T-helper 1 cell treated with Interleukin-12 subunit alpha and Interleukin-12 subunit beta and Interleukin-4 antibody, amounts not matched to agents 30 μg/mL and 1 μg/mL, for 36 hours (primary cell): Measurements from ENCODE around the gene OR7A17.

Source experiments
- H3K27ac Mint-ChIP-seq: one replicate; pipeline ENCODE4 v1.8.0; 2021; ENCODE audit warnings: mild to moderate bottlenecking, mixed read lengths
- H3K27me3 Mint-ChIP-seq: one replicate; pipeline ENCODE4 v1.8.0; 2021; ENCODE audit warnings: low read depth, mixed read lengths
- H3K36me3 Mint-ChIP-seq: one replicate; pipeline ENCODE4 v1.8.0; 2021; ENCODE audit warnings: low read depth, mixed read lengths
- H3K4me1 Mint-ChIP-seq: one replicate; pipeline ENCODE4 v1.8.0; 2021; ENCODE audit warnings: low read depth, mixed read lengths
- H3K4me3 Mint-ChIP-seq: one replicate; pipeline ENCODE4 v1.8.0; 2021; ENCODE audit warnings: mild to moderate bottlenecking, moderate library complexity, mixed read lengths
- H3K9me3 Mint-ChIP-seq: one replicate; pipeline ENCODE4 v1.8.0; 2021; ENCODE audit warnings: mixed read lengths

The OR7A17 gene

DNA sequence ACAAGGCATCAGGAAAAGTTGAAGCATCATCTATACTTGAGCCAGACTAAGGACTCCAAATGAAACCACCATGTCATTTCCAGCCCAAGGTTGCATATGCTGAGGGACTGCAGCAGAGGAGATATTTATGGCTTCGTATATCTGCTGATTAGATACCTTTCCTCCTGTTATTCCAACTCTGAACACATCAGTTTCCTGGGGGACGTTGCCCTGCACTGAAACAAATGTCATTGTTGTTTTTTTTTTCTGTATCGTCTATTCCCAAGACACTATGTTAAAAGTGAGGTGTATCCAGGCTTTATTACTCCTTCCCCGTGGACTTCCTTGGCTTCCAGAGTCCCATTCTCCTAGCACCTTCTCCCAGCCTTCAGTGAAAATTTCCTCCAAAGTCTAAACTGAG lies at the start of gene OR7A17:
Gene OR7A17, minus strand, starts transcription at position 101 of the 400 bp plus-strand sequence. CDS start 4,777 bp downstream, outside the sequence.
- Mint-ChIP-seq H3K36me3 (no peaks in the 10 kb centered on the region), H3K27me3 (peaks cover 15% of the 10 kb centered on the region), H3K4me1 (peaks cover 3% of the 10 kb centered on the region), H3K9me3 (no peaks in the 10 kb centered on the region), H3K4me3 (no peak within 1 kb of the TSS), H3K27ac (no peak within 1 kb of the TSS)

DNA sequence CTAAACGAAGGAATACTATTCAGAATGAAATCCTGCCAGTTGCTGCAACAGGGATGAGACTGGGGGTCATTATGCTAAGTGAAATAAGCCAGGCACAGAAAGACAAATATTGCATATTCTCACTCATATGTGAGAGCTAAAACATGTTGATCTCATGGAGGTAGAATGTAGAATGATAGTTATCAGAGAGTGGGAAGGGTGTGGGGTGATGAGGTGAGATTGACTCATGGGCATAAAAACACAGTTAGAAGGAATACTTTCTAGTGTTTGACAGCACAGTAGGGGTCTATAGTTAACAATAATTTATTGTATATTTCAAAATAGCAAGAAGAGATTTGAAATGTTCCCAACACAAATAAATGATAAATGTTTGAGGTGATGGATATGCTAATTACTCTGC lies 47.6 kb upstream of the OR7A17 start:
- peaks cover 4% of the 10 kb centered on the region for H3K27me3 Mint-ChIP-seq
- H3K36me3 Mint-ChIP-seq, result no peaks in the 10 kb centered on the region
- H3K4me1 Mint-ChIP-seq, result no peaks in the 10 kb centered on the region
- H3K27ac Mint-ChIP-seq, result no peak overlapping the region
- no peak overlapping the region for H3K4me3 Mint-ChIP-seq
- no peaks in the 10 kb centered on the region for H3K9me3 Mint-ChIP-seq

DNA sequence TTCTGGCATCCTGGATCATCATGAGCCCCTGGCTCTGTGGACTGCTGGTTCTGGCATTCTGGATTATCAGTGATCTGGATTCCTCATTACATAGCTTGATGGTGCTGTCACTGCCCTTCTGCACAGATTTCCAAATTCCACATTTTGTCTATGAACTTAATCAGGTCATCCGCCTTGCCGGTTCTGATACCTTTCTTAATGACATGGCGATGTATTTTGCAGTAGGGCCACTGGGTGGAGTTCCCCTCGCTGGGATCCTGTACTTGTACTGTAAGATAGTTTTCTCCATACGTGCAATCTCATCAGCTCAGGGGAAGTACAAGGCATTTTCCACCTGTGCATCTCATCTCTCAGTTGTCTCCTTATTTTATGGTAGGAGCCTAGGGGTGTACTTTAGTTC lies 30.9 kb upstream of the OR7A17 start:
- peaks cover 5% of the 10 kb centered on the region for H3K27me3 Mint-ChIP-seq

DNA sequence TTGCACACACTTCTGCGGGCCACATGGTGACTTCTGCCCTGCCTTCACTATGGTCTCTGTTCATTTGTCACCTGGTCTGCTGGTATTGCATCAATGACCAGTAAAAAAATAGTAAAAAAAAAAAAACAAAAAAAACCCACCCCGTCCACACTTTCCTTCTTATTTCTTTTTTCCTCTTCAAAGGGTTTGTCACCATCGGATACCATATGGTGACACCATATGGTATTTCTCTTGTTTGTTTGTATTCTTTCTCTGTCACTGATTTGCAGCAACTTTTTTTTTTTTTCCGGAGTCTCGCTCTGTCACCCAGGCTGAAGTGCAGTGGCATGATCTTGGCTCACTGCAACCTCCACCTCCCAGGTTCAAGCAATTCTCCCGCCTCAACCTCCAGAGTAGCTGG lies 29.2 kb upstream of the OR7A17 start:
- peaks cover 5% of the 10 kb centered on the region for H3K27me3 Mint-ChIP-seq
- no peaks in the 10 kb centered on the region for H3K4me1 Mint-ChIP-seq
- H3K9me3 Mint-ChIP-seq, result peaks cover 5% of the 10 kb centered on the region
- no peaks in the 10 kb centered on the region for H3K36me3 Mint-ChIP-seq
- H3K27ac Mint-ChIP-seq, result no peak overlapping the region
- H3K4me3 Mint-ChIP-seq, result no peak overlapping the region

More for the DNA sequence above, 30.9 kb upstream of the OR7A17 start:
- Mint-ChIP-seq H3K36me3 (no peaks in the 10 kb centered on the region), H3K27ac (no peak overlapping the region), H3K9me3 (peaks cover 5% of the 10 kb centered on the region), H3K4me1 (no peaks in the 10 kb centered on the region), H3K4me3 (no peak overlapping the region)

DNA sequence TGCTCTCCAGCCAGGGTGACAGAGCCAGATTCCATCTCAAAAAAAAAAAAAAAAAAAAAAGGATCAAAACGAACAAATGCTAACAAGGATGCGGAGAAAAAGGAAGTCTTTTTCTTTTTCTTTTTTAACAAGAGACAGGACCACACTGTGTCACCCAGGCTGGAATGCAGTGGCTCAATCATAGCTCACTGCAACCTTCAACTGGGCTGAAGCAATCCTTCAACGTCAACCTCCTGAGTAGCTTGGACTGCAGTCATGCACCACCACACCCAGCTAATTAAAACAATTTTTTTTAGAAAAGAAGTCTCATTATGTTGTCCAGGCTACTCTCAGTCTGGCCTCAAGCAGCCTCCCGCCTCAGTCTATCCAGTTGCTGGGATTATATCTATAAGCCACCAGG lies 20.8 kb upstream of the OR7A17 start:
- Mint-ChIP-seq H3K4me1 (no peaks in the 10 kb centered on the region), H3K4me3 (no peak overlapping the region), H3K27ac (no peak overlapping the region), H3K9me3 (no peaks in the 10 kb centered on the region), H3K27me3 (no peaks in the 10 kb centered on the region), H3K36me3 (no peaks in the 10 kb centered on the region)

DNA sequence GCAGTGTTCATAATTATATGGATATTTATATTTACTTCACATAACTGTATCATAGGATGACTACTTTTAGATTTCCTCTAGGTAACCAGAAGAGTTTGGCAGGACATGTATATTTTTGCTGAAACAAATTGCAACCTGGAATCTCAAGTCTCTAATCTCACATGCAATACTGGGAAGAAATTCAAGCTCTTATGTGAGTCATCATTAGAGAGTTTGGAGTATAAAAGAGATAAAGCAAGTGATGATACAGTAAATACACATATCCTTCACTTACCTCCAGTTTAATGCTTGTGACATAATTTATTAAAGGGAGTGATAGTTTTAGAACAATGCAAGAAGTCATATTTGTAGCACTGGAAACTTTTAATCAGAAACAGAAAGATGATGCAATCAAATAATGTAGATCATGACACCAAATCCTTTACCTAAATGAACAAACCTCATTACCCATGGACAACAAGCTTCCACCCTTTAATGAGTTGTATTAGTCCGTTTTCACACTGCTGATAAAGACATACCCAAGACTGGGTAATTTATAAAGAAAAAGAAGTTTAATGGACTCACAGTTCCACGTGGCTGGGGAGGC lies 15.8 kb upstream of the OR7A17 start:
- Mint-ChIP-seq H3K36me3 (no peaks in the 10 kb centered on the region), H3K4me1 (no peaks in the 10 kb centered on the region), H3K4me3 (no peak overlapping the region), H3K27ac (no peak overlapping the region), H3K9me3 (no peaks in the 10 kb centered on the region), H3K27me3 (no peaks in the 10 kb centered on the region)

DNA sequence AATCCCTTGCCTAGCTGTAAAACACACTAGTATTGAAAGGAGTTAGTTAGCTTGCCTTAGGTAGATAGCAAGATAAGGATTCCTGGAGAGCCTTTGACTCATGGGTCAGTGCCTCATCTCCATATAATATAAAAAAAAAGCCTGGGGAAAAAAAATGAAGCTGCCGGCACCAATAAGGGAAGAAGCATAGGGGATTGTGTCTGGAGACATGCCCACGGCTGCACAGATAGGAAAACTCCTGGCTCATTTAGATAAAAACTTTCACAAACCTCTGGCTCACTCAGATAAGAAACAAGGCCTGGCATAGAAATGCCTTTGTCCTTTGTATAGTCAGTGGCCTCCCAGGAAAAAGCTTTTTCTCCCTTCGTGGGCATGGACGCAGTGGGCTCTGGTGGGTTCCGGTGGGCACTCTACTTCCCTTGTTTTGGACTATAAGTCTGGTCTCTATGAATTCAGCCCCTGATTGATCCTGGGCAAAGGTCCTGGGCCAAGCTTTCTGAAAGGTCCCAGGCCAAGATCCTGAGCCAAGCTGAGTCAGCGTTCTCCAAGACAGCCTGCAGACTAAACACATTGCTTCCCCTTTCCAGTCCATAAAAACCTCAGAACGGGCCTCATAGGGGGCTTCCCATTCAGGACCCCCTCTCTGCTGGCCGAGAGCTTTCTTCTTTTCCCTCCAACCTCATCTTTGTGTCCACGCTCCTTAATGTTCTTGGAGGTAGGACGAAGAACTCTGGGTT lies 4.9 kb upstream of the OR7A17 start:
- no peaks in the 10 kb centered on the region for H3K36me3 Mint-ChIP-seq
- peaks cover 3% of the 10 kb centered on the region for H3K4me1 Mint-ChIP-seq
- H3K9me3 Mint-ChIP-seq, result no peaks in the 10 kb centered on the region
- no peak overlapping the region for H3K27ac Mint-ChIP-seq
- no peak overlapping the region for H3K4me3 Mint-ChIP-seq
- H3K27me3 Mint-ChIP-seq, result peaks cover 20% of the 10 kb centered on the region

DNA sequence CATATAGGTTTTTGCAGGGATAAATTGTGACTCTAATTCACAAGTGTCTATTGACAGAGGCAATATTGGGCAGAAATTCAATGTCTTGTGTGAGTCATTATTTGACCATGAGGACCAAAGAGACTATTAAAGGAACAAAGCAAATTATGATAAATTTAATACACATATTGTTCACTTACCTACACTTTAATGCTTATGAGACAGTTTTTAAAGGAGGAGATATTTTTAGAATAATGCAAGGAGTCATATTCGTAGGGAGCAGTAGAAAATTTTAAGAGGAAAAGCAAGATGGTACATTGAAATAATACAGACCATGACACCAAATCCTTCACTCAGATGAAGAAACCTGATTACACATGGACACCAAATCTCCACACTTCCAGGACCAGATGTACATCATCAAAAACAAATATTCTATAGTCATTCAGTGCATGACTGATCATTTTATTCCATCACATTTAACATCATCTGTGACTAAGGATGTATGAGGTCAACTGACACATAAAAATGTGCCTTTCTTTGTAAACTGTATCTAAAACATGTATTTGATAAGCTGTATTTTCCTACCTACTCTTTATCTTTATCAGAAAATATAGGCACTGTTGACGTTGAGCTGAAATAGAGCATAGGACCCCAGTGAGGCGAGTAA lies 4.2 kb upstream of the OR7A17 start:
- Mint-ChIP-seq H3K27me3 (peaks cover 22% of the 10 kb centered on the region), H3K27ac (no peak overlapping the region), H3K9me3 (no peaks in the 10 kb centered on the region), H3K4me3 (no peak overlapping the region), H3K4me1 (peaks cover 3% of the 10 kb centered on the region), H3K36me3 (no peaks in the 10 kb centered on the region)

DNA sequence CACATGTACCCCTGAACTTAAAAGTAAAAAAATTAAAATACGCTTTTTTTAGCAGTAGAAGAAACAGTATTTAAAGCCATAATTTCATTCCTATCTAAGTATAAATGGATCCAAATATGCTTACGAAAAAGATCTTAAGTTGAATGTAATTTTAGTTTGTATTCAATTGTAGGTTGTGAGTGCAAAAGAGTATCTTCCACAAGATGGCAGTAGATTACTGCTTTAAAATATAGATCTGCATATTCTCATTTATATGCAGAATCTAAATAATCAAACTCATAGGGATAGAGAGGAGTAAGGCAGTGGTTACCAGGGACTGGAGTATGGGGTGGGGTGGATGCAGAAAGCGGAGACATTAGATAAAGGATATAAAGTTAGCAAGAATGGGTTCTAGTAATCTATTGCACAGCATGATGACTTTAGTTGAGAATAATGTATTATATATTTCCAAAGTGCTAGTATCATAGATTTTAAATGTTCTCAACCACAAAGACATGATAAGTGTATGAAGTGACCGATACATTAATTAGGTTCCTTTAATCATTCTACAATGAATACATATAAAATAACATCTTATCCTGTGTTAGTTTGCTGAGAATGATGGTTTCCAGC lies 14.2 kb downstream of the OR7A17 start:
- Mint-ChIP-seq H3K9me3 (no peaks in the 10 kb centered on the region), H3K4me3 (no peak overlapping the region), H3K27ac (no peak overlapping the region), H3K4me1 (no peaks in the 10 kb centered on the region), H3K36me3 (no peaks in the 10 kb centered on the region), H3K27me3 (no peaks in the 10 kb centered on the region)

DNA sequence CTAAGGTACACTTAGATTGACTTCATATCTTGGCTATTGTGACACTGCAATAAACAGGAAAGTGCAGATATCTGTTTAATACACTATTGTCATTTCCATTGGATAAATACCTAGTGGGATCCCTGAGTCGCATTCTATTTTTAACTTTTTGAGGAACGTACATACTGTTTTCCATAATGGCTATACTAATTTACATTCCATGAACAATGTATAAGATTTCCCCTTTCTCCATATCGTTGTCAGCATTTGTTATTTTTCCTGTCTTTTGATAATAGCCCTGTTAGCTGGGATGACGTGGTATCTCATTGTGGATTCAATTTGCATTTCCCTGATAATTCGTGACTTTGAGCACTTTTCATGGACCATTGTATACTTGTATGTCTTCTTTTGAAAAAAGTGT lies 17.4 kb downstream of the OR7A17 start:
- H3K4me3 Mint-ChIP-seq, result no peak overlapping the region
- no peak overlapping the region for H3K27ac Mint-ChIP-seq
- H3K36me3 Mint-ChIP-seq, result no peaks in the 10 kb centered on the region
- H3K4me1 Mint-ChIP-seq, result no peaks in the 10 kb centered on the region
- no peaks in the 10 kb centered on the region for H3K27me3 Mint-ChIP-seq
- no peaks in the 10 kb centered on the region for H3K9me3 Mint-ChIP-seq

DNA sequence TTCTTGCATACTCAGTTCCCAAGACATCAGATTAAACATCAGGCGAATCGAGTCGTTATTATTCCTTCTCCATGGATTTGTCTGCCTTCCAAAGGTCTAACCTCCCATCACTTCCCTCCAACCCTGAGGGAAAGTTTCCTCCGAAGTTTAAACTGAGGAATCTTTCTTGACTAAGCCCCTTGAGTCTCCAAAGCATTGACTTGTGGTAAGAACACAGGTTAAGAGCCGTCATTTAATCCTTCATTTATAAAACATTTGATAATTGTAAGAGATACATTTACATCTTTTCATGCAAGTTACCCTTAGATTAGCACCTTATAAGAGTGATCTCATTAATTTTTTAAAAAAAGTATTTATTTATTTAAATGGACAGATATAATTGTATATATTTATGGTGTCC lies 37.1 kb downstream of the OR7A17 start, which contains the start of gene OR7A10:
Gene OR7A10, minus strand, starts transcription at position 101 of the 400 bp plus-strand sequence. CDS start 7,045 bp downstream, outside the sequence.
- H3K4me1 Mint-ChIP-seq, result no peaks in the 10 kb centered on the region
- no peak within 1 kb of the TSS for H3K4me3 Mint-ChIP-seq
- no peak within 1 kb of the TSS for H3K27ac Mint-ChIP-seq
- H3K9me3 Mint-ChIP-seq, result no peaks in the 10 kb centered on the region
- H3K36me3 Mint-ChIP-seq, result no peaks in the 10 kb centered on the region
- H3K27me3 Mint-ChIP-seq, result peaks cover 6% of the 10 kb centered on the region

DNA sequence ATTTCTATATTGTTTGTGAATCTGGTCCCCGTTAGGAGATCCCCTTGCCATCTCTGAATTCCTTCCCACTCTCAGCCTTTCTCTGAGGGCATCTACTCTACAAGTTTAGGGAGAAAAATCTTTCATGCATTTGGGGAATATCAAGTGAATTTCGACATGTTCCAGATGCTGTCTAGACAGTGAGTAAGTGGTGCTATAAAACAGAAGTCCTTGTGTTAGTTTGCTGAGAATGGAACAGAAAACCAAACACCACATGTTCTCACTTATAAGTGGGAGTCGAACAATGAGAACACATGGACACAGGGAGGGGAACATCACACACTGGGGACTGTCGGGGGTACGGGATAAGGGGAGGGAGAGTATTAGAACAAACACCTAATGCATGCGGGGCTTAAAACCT lies 42.4 kb downstream of the OR7A17 start:
- H3K27me3 Mint-ChIP-seq, result no peaks in the 10 kb centered on the region
- no peaks in the 10 kb centered on the region for H3K9me3 Mint-ChIP-seq
- H3K4me3 Mint-ChIP-seq, result no peak overlapping the region
- no peaks in the 10 kb centered on the region for H3K36me3 Mint-ChIP-seq
- H3K27ac Mint-ChIP-seq, result no peak overlapping the region
- no peaks in the 10 kb centered on the region for H3K4me1 Mint-ChIP-seq

DNA sequence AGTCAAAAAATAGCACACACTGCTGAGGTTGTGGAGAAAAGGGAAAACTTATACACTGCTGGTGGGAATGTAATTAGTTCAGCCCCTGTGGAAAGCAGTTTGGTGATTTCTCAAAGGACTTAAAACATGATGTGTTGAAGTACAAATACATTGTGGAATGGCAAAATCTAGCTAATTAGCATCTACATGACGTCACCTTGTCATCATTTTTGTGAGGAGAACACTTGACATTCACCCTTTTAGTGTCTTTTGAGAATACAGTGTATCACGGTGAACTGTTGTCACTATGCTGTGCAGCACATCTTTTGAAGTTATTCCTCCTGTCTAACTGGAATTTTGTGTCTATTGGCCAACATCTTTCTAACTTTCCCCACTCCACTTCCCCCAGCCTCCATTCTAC lies 42.8 kb downstream of the OR7A17 start:
- H3K27ac Mint-ChIP-seq, result no peak overlapping the region
- H3K9me3 Mint-ChIP-seq, result no peaks in the 10 kb centered on the region
- no peaks in the 10 kb centered on the region for H3K27me3 Mint-ChIP-seq
- no peak overlapping the region for H3K4me3 Mint-ChIP-seq
- H3K4me1 Mint-ChIP-seq, result no peaks in the 10 kb centered on the region
- no peaks in the 10 kb centered on the region for H3K36me3 Mint-ChIP-seq

DNA sequence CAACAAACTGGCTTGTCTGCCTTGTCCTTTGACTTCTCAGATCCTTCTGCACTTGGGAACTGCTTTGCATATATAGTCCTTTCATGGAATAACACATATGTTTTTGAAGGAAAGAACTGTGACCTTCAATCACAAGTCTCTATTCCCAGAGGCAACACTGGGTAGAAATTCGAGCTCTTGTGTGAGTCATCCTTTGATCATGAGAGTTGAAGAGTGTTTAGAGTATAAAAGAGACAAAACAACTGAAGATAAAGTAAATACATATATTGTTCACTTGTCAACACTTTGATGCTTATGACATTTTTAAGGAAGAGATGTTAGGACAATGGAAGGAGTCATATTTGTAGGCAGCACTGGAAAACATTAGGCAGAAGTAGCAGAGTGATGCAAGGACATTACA lies 45.7 kb downstream of the OR7A17 start:
- no peaks in the 10 kb centered on the region for H3K36me3 Mint-ChIP-seq
- H3K9me3 Mint-ChIP-seq, result no peaks in the 10 kb centered on the region
- H3K4me1 Mint-ChIP-seq, result no peaks in the 10 kb centered on the region
- no peak overlapping the region for H3K27ac Mint-ChIP-seq
- no peak overlapping the region for H3K4me3 Mint-ChIP-seq
- no peaks in the 10 kb centered on the region for H3K27me3 Mint-ChIP-seq

DNA sequence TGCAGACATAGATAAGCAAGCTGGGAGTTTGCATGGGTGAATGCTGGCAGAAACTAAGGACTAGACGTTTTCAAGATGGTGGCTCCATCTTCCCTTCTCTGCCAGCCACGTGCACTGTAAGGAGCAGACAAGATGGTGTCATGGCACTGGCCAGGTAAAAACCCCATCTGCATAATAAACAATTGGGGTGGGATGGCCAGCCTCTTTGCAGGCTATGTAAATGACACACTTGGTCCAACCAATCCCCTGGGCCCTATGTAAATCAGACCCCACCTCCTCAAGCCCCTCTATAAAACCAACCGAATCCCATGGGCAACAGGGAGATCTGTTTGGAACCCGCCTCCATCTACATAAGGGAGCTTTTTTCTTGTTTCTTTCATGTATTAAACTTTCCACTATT lies 48.5 kb downstream of the OR7A17 start:
- no peaks in the 10 kb centered on the region for H3K36me3 Mint-ChIP-seq
- no peak overlapping the region for H3K27ac Mint-ChIP-seq
- no peak overlapping the region for H3K4me3 Mint-ChIP-seq
- H3K27me3 Mint-ChIP-seq, result no peaks in the 10 kb centered on the region
- H3K4me1 Mint-ChIP-seq, result no peaks in the 10 kb centered on the region
- no peaks in the 10 kb centered on the region for H3K9me3 Mint-ChIP-seq
